HG03095 (cell line): Measurements from ENCODE around the gene MAGEB10.
"Not testable (repeated sequence)": the region's sequence is repeated elsewhere in the genome, so short reads cannot be mapped to it uniquely, and the experiment has no call there.

ENCODE experiments used
- ATAC-seq: cut with Tn5 transposase; IDR thresholded peaks from one replicate; pipeline ENCODE4 v1.9.1; 2021; ENCODE audit warnings: moderate library complexity; ENCODE audit not compliant: unreplicated experiment

MAGEB10 gene

GRCh38 chrX:27807690-27808089, at the start of gene MAGEB10:
Gene MAGEB10 (plus strand): TSS chrX:27807990. CDS start chrX:27821307, 13,317 bp downstream.
- no peak for ATAC-seq

- ATAC-seq: no peak
Measured at GRCh38 chrX:27765718-27766117, 42.1 kb upstream of the MAGEB10 start.

GRCh38 chrX:27767387-27767786, 40.4 kb upstream of the MAGEB10 start:
- ATAC-seq: no peak

DNA sequence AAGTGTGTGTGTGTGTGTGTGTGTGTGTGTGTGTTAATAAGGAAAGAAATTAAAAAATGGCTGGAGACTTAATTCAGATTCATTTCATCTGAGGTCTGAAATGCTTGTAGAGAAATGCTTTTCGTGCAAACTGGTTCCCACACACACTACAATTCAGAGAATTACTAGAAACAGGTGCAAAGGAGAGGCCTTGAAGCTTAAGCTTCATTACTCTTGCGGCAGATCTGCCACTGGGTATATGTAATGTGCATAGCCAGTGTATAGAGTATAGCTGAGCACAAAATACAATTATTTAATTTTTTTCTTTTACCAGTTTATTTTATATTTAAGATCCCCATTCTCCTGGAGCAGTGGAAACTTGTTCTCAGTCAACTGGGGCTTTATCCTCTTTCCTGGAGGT, 31.8 kb upstream of the MAGEB10 start:
- ATAC-seq: no peak

GRCh38 chrX:27796640-27797257, 11.0 kb upstream of the MAGEB10 start:
- no peak for ATAC-seq

DNA sequence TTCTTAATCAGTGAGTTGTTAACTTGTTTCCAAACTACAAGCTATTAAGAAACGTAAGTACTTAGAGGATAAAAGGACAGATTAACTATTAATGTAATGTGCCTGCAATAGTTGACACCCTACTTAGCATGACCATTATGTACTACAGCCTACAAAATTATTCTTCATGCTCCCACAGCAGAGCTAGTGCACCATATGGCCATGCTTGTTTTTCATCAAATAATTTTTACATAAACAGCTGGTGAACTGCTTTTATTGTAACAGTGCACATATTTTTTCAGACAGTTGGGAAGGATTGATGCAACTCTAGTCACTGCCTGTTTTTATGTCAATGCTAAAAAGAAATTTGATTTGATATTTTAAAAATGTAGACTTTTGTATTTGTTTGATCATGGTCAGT, 10.2 kb upstream of the MAGEB10 start:
- ATAC-seq: no peak

GRCh38 chrX:27808226-27808625, 436 bp downstream of the MAGEB10 start:
- ATAC-seq: no peak

DNA sequence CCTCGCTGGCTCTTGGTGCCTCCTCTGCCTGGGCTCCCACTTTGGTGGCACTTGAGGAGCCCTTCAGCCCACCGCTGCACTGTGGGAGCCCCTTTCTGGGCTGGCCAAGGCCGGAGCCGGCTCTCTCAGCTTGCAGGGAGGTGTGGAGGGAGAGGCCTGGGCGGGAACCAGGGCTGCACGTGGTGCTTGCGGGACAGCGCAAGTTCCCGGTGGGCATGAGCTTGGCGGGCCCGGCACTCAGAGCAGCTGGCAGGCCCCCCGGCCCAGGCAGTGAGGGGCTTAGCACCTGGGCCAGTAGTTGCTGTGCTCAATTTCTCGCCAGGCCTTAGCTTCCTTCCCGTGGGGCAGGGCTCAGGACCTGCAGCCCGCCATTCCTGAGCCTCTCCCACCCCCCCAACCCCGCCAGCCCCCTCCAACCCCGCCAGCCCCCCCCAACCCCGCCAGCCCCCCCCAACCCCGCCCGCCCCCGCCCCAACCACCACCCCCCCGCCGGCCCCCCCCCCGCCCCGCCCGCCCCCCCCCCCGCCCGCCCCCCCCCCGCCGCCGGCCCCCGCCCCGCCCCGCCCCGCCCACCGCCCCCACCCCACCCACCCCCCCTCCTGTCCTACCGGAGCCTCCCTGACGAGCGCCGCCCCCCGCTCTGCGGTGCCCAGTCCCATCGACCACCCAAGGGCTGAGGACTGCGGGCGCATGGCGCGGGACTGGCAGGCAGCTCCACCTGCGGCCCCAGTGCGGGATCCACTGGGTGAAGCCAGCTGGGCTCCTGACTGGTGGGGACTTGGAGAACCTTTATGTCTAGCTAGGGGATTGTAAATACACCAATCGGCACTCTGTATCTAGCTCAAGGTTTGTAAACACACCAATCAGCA, 1.4 kb downstream of the MAGEB10 start:
- ATAC-seq: not testable (repeated sequence)

DNA sequence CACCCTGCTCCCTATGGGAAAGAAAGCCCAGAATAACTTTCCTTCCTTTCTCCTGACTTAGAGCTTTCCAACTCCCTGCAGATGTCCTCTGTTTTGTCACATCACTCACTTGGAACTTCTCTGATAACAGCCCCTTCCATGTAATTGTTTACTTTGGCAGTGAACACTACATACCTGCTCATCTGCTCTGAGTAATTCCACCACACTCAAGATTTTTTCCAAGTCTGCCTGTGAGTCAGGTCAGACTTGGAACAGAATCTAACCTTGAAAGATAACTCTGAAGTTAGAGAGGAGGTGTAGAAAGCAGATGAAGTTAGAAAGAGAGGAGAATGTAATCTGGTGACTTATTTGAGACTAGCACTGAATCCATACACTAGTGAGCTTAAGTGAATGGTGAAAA, 7.4 kb downstream of the MAGEB10 start:
- no peak for ATAC-seq

GRCh38 chrX:27823812-27824211, 16.0 kb downstream of the MAGEB10 start:
- ATAC-seq: no peak

DNA sequence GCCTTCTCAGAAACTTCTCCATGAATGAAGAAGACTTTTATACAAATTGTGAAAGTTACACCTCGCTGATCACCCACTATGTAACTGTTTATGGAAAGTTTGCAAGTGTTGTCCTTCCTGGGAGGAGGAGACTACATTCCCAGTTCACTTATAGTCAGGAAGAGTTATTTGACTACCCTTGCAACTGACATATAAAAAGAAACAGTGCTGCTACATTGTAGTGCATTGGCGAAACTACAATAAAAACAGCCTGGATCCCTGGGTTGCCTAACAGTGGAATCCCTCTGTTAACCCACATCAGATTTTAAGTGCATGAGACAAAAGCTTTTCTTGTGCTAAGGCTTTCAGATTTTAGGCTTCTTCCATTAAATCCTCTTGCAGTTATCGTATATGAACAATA, 30.4 kb downstream of the MAGEB10 start:
- no peak for ATAC-seq

DNA sequence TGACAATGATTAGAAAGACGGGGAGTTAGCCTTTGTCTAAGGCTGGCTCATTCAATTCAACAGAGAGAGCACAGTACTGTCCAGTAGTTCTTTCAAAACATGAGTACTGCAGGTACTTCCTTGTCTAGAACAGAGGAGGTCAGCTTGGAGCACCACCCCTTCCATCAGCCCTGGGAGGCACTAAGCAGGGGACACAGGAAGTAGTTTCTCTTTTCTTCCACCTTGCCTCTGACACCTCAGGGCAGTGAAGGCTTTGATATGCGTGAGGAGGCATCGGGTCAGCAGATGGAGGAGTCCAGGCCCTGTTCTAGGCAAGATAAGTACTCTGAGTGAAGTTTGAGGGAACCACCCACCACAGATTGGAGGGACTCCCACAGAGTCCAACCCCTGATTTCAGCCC, 33.1 kb downstream of the MAGEB10 start:
- no peak for ATAC-seq

- no peak for ATAC-seq
Measured at GRCh38 chrX:27842859-27843258, 35.1 kb downstream of the MAGEB10 start.

DNA sequence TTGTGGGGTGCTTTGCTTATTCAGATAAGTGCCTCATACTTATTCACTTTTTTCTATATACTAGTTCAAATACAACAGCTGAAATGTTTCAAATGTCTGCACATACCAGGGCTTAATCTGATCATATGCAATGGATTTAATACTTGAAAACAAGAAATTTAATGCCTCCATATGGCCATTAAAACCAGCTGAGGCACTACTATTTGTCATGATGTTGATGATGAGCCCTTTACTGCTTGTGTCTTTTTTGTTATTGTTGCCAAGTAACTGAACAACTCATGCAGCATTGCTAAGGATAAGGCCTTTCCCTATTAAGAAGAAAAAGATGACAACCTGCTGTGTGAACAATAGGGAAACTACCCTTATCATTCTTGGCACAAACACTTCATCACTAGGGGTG, 52.5 kb downstream of the MAGEB10 start:
- ATAC-seq: no peak

GRCh38 chrX:27863809-27864208, 56.0 kb downstream of the MAGEB10 start:
- ATAC-seq: no peak
